ENCODE data around the gene NELL2. TPM values are rescaled to one million over a fixed set of nuclear protein-coding genes. Genes with fewer than 3 reads are reported as not detected.

NELL2 gene
- total RNA-seq, 4 donors from 2014 or later: 0.23 to 11.4 (median 1.7) TPM

GRCh38 chr12:44573723-44574122 is 302.4 kb downstream of the NELL2 start:
- H3K27ac ChIP-seq: no peak overlapping the region
- TF ChIP-seq, protein P1, sequence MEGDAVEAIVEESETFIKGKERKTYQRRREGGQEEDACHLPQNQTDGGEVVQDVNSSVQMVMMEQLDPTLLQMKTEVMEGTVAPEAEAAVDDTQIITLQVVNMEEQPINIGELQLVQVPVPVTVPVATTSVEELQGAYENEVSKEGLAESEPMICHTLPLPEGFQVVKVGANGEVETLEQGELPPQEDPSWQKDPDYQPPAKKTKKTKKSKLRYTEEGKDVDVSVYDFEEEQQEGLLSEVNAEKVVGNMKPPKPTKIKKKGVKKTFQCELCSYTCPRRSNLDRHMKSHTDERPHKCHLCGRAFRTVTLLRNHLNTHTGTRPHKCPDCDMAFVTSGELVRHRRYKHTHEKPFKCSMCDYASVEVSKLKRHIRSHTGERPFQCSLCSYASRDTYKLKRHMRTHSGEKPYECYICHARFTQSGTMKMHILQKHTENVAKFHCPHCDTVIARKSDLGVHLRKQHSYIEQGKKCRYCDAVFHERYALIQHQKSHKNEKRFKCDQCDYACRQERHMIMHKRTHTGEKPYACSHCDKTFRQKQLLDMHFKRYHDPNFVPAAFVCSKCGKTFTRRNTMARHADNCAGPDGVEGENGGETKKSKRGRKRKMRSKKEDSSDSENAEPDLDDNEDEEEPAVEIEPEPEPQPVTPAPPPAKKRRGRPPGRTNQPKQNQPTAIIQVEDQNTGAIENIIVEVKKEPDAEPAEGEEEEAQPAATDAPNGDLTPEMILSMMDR (IDR thresholded peaks at IDR 0.05): no peak
- no peak for TF ChIP-seq POLR2A (IDR thresholded peaks at IDR 0.05)
- 78 to 82% methylated on average over 3 of the region's 3 CpGs for WGBS, 2 donors
- H3K4me3 ChIP-seq: no peak overlapping the region
- H3K9me3 ChIP-seq: no peaks in the 10 kb centered on the region
- intact Hi-C loops (cut with DNase I): no loop called here
- no peaks in the 10 kb centered on the region for H3K4me1 ChIP-seq
- H3K27me3 ChIP-seq: no peaks in the 10 kb centered on the region
- DNase-seq: no peak
- no peaks in the 10 kb centered on the region for H3K36me3 ChIP-seq

DNA sequence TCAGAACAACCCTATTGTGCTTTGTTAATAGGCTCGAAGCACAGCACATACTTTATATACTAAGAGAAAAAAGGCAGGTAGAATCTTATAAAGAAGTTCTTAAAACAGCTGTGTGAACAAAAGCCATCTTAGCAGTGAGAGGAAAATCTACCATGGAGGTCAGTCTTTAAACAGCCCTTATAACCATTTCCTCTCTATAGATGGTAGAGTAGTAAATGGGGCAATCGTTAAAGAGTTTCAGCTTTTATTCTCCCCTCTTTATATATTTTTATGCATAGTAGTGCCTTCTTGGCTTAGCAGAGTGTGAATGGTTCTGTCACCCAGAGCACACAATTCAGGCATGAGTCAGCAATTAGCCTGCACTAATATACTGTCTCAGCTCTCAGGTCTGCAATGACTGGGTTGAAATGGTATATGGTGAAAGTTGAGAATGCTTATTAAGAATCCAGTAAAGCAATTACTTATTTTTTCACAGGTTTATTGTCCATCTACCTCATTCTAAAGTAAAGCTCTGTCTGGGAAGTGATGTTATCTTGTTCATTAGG is 305.0 kb downstream of the NELL2 start:
- intact Hi-C loops (cut with DNase I): no loop called here
- 79 to 85% methylated on average over 2 of the region's 2 CpGs for WGBS, 2 donors
- Histone ChIP-seq H3K4me1 (no peaks in the 10 kb centered on the region), H3K27ac (no peak overlapping the region), H3K4me3 (no peak overlapping the region), H3K27me3 (no peaks in the 10 kb centered on the region), H3K36me3 (no peaks in the 10 kb centered on the region), H3K9me3 (no peaks in the 10 kb centered on the region)
- DNase-seq: no peak
- TF ChIP-seq POLR2A (IDR thresholded peaks at IDR 0.05): no peak
- TF ChIP-seq, protein P1 (IDR thresholded peaks at IDR 0.05): no peak

GRCh38 chr12:44570036-44570583 is 306.0 kb downstream of the NELL2 start:
- 82 to 87% methylated on average over 6 of the region's 6 CpGs for WGBS, 2 donors
- no peak for DNase-seq
- Histone ChIP-seq H3K4me3 (no peak overlapping the region), H3K27ac (no peak overlapping the region), H3K4me1 (no peaks in the 10 kb centered on the region), H3K9me3 (no peaks in the 10 kb centered on the region), H3K27me3 (no peaks in the 10 kb centered on the region), H3K36me3 (no peaks in the 10 kb centered on the region)
- intact Hi-C loops (cut with DNase I): no loop called here
- no peak for TF ChIP-seq POLR2A (IDR thresholded peaks at IDR 0.05)
- TF ChIP-seq, protein P1 (IDR thresholded peaks at IDR 0.05): no peak

DNA sequence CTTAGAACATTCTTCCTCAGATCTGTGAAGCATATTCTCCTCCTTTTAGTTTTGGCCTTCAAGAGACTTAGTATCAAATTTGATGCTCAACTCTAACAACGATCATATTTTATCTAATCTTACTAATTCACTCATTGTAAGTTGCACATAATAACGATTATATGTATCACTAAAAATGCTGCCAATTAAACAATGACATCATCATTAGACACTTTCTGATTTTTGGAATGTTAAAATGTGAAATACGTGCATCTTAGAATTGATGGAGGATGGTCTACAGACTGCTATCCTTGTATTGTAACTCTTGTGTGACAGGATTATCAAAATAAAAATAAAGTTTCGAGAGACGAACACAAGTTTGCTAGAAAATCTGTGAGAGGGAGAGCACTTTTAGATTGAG is 311.0 kb downstream of the NELL2 start:
- no peaks in the 10 kb centered on the region for H3K27me3 ChIP-seq
- H3K4me3 ChIP-seq: no peak overlapping the region
- TF ChIP-seq POLR2A (IDR thresholded peaks at IDR 0.05): no peak
- TF ChIP-seq, protein P1 (IDR thresholded peaks at IDR 0.05): no peak
- intact Hi-C loops (cut with DNase I): no loop called here
- H3K36me3 ChIP-seq: no peaks in the 10 kb centered on the region
- H3K9me3 ChIP-seq: no peaks in the 10 kb centered on the region
- H3K4me1 ChIP-seq: no peaks in the 10 kb centered on the region
- no peak for DNase-seq
- H3K27ac ChIP-seq: no peak overlapping the region
- 78 to 84% methylated on average over 5 of the region's 5 CpGs for WGBS, 2 donors

GRCh38 chr12:44563486-44563885 is 312.6 kb downstream of the NELL2 start:
- TF ChIP-seq, protein P1 (IDR thresholded peaks at IDR 0.05): no peak
- no peak for TF ChIP-seq POLR2A (IDR thresholded peaks at IDR 0.05)
- Histone ChIP-seq H3K36me3 (no peaks in the 10 kb centered on the region), H3K27ac (no peak overlapping the region), H3K4me1 (no peaks in the 10 kb centered on the region), H3K9me3 (no peaks in the 10 kb centered on the region), H3K4me3 (no peak overlapping the region), H3K27me3 (no peaks in the 10 kb centered on the region)
- intact Hi-C loops (cut with DNase I): no loop called here
- no peak for DNase-seq
- WGBS, 2 donors: 80% methylated on average over 4 of the region's 4 CpGs

Measured in esophagus squamous epithelium (tissue), 5 donors.